SJSA1 (cell line): ENCODE data around the gene UNC5C. TPM values are rescaled to one million over a fixed set of nuclear protein-coding genes. Genes with fewer than 3 reads are reported as not detected.
A peak's percentile ranks its signal among the peaks of the same experiment; 100 is the strongest.

Experiments used
- DNase-seq, 2 experiments: peaks; one replicate each; pipeline ENCODE4 v3.0.0-alpha.2; 2015 to 2020; ENCODE audit warnings: low spot score in 2 of 2, low read depth in 1 of 2
- H3K27ac ChIP-seq: fragments of 250-450 bp; sonication (Bioruptor Pico); 2 replicates; pipeline ENCODE4 v1.5.1; 2020; ENCODE audit warnings: mild to moderate bottlenecking, moderate library complexity
- H3K27me3 ChIP-seq: fragments of 250-450 bp; sonication (Bioruptor Pico); replicated peaks from 2 replicates; pipeline ENCODE4 v1.5.1; 2020; ENCODE audit warnings: mild to moderate bottlenecking, moderate library complexity
- H3K36me3 ChIP-seq: fragments of 250-450 bp; sonication (Bioruptor Pico); 2 replicates; pipeline ENCODE4 v1.5.1; 2020; ENCODE audit warnings: mild to moderate bottlenecking
- H3K4me1 ChIP-seq: fragments of 250-450 bp; sonication (Bioruptor Pico); replicated peaks from 2 replicates; pipeline ENCODE4 v1.6.1; 2021; ENCODE audit warnings: mild to moderate bottlenecking
- H3K4me3 ChIP-seq: fragments of 250-450 bp; sonication (Bioruptor Pico); 2 replicates; pipeline ENCODE4 v1.5.1; 2020; ENCODE audit warnings: mild to moderate bottlenecking
- H3K9me3 ChIP-seq: fragments of 250-450 bp; sonication (Bioruptor Pico); replicated peaks from 2 replicates; pipeline ENCODE4 v1.5.1; 2020; ENCODE audit warnings: mild to moderate bottlenecking
- total RNA-seq: library from RNA; depleted of rRNA; stranded (reverse); fragments of >200 nt; shearing (Covaris generic); gene quantifications from 2 replicates; pipeline ENCODE4 v1.2.3, GENCODE V29; 2014

UNC5C gene
- total RNA-seq, 1 experiment from 2014 or later, result 0.03 TPM

DNA sequence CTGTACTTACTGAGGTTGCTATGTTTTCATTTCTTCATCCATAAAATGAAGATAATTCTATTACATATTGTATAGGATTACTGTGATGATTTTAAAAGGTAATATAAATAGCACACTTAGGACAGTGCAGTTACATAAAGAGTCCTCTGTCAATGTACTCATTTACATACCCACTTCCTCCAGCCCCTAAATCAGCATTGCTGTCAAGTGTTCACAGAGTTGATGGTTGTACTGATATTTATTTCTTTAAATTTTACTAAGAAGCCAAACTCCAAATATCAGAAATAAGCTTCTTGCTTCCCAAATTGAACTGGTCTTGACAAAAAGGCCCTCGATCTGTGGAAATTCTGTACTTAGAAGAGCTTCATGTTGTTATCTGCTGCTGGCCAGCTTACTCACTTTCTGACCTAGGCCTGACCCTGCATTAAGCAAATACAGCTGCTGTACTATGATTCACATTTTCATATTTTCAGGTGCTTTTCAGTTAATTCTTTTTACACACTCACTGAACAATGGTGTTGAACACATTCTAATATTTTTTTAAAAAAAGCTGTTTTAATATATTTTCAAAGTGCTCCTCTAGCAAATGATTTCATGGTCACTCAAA, 259.6 kb downstream of the UNC5C start:
- H3K27ac ChIP-seq, result no peak overlapping the region
- H3K9me3 ChIP-seq, result no peaks in the 10 kb centered on the region; the same call in 1 of the 2 replicates
- H3K27me3 ChIP-seq, result no peaks in the 10 kb centered on the region
- H3K36me3 ChIP-seq, result no peaks in the 10 kb centered on the region
- H3K4me1 ChIP-seq, result peaks cover 14% of the 10 kb centered on the region; the same call in 1 of the 2 replicates
- no peak overlapping the region for H3K4me3 ChIP-seq
- DNase-seq, result no peak

DNA sequence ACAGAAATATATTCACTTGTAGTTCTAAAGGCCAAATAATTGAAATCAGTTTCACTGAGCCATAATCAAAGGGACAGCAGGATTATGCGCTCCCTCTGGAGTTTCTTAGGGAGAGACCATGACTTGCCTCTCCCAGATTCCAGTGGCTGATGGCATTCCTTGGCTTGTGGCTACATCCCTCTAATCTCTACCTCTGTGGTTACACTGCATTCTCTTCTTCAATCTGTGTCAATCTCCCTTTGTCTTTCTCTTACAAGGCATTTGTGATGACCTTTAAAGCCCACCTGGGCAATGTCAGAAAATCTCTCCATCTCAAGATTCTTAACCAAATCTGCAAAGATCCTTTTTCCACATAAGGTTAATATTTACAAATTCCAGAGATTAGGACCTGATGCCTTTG, 260.2 kb downstream of the UNC5C start:
- no peak overlapping the region for H3K27ac ChIP-seq
- no peaks in the 10 kb centered on the region for H3K36me3 ChIP-seq
- H3K4me1 ChIP-seq, result peaks cover 13% of the 10 kb centered on the region; the same call in 1 of the 2 replicates
- no peak for DNase-seq
- H3K9me3 ChIP-seq, result no peaks in the 10 kb centered on the region; the same call in 1 of the 2 replicates
- H3K4me3 ChIP-seq, result no peak overlapping the region
- no peaks in the 10 kb centered on the region for H3K27me3 ChIP-seq

DNA sequence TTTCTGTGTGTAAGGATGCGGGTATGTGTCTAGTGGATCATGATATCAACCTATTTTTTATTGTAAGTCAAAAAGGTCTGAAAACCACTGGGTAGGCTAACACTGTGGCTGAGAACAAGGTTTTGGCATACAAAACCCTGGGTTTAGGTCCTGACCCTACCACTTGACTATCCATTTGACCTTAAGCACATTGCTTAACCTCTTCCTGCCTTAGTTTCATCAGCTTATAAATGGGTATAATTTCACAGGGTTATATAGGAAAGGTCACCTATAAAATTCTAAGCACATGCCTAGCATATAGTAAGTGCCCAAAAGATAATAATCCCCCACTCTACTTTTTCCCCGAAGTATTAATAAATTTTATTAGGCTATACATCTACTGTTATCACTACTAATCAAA, 263.0 kb downstream of the UNC5C start:
- Histone ChIP-seq H3K27me3 (no peaks in the 10 kb centered on the region), H3K36me3 (no peaks in the 10 kb centered on the region), H3K9me3 (no peaks in the 10 kb centered on the region; the same call in 1 of the 2 replicates), H3K27ac (no peak overlapping the region), H3K4me3 (no peak overlapping the region), H3K4me1 (0 out of 2 replicates have a peak, but pooled peaks cover 3% of the 10 kb centered on the region)
- DNase-seq, result no peak

DNA sequence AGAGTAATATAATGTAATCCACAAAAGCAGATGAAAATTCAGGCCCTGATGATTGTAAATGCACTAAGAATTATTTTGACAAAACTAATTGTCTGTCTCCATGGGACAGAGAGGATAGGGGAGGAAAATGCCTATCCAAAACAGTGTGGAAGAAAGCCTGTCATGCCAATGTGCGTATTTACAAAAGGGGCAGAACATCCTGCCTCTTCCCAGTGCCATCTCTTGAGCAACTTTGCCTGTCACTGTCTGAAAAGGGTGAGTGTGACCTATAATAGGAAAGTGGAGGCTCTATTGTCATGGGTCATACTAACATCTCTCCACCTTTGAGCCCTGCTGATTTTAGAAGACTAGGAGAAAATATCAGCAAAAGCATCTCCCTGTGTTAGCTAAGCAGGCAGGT, 264.1 kb downstream of the UNC5C start:
- 0 out of 2 replicates have a peak, but pooled peaks cover 3% of the 10 kb centered on the region for H3K4me1 ChIP-seq
- no peaks in the 10 kb centered on the region for H3K27me3 ChIP-seq
- no peak for DNase-seq
- H3K27ac ChIP-seq, result no peak overlapping the region
- H3K4me3 ChIP-seq, result no peak overlapping the region
- no peaks in the 10 kb centered on the region for H3K36me3 ChIP-seq
- H3K9me3 ChIP-seq, result no peaks in the 10 kb centered on the region; the same call in 1 of the 2 replicates

DNA sequence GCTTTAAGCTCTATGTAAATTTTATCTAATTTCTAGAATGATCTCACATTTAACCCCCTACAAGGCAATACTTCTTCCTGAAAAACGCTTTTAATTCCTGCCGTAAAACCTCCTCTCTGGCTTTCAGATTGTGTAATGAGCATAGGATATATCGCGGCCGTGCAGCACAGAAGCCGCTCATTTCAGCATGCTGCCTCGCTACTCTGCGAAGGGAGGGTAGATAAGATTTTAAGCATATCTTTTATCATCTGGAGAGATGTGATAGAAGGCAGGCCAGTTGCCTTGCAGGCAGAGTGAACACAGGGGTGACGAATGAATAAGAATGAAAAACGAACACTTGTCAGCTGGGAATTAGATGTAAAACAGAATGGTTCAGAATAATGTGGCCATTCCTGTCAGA, 265.5 kb downstream of the UNC5C start:
- Histone ChIP-seq H3K4me1 (no peaks in the 10 kb centered on the region), H3K4me3 (no peak overlapping the region), H3K36me3 (no peaks in the 10 kb centered on the region), H3K27me3 (no peaks in the 10 kb centered on the region), H3K9me3 (no peaks in the 10 kb centered on the region), H3K27ac (no peak overlapping the region)
- no peak for DNase-seq

DNA sequence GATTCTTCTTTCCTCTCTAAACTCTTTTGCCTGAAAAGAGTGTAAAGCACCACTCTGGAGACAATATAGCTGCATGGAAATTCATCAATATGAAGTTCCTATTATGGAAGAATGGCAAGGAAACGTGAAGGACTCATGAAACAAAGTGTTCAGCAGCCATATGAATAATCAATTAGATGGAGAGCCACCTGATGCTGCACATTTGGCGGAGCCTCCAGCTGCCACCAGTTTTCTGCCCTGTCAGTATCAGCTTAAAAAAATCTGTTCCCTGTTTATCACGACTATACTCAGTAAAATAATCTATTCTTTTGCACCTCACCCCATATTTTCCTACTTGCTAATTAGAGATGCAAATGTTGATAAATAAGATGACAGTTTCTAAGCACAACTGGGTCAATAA, 276.0 kb downstream of the UNC5C start:
- H3K27me3 ChIP-seq, result no peaks in the 10 kb centered on the region
- H3K36me3 ChIP-seq, result no peaks in the 10 kb centered on the region
- no peak for DNase-seq
- H3K9me3 ChIP-seq, result no peaks in the 10 kb centered on the region
- H3K27ac ChIP-seq, result no peak overlapping the region
- H3K4me3 ChIP-seq, result no peak overlapping the region
- peaks cover 18% of the 10 kb centered on the region for H3K4me1 ChIP-seq

DNA sequence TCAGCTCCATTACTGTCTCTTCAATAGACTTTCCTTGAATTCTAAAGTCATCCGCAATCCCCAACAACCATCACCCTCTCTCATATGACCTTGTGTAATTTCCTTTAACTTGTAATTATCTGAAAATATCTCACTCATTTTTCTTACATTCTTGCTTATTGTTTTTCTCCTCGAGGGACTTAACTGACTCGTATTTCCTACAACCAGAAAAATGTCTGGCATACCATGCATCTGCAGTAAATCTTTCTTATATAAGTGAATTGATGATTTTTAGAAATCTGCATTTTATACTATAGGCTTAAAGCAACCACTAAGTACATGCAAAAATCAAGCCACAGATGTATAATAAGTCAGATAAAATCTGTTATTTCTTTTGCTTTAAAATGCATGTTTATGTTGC, 276.7 kb downstream of the UNC5C start:
- no peaks in the 10 kb centered on the region for H3K9me3 ChIP-seq
- peaks cover 25% of the 10 kb centered on the region for H3K4me1 ChIP-seq
- no peak overlapping the region for H3K4me3 ChIP-seq
- no peak overlapping the region for H3K27ac ChIP-seq
- H3K27me3 ChIP-seq, result no peaks in the 10 kb centered on the region
- no peaks in the 10 kb centered on the region for H3K36me3 ChIP-seq
- no peak for DNase-seq

DNA sequence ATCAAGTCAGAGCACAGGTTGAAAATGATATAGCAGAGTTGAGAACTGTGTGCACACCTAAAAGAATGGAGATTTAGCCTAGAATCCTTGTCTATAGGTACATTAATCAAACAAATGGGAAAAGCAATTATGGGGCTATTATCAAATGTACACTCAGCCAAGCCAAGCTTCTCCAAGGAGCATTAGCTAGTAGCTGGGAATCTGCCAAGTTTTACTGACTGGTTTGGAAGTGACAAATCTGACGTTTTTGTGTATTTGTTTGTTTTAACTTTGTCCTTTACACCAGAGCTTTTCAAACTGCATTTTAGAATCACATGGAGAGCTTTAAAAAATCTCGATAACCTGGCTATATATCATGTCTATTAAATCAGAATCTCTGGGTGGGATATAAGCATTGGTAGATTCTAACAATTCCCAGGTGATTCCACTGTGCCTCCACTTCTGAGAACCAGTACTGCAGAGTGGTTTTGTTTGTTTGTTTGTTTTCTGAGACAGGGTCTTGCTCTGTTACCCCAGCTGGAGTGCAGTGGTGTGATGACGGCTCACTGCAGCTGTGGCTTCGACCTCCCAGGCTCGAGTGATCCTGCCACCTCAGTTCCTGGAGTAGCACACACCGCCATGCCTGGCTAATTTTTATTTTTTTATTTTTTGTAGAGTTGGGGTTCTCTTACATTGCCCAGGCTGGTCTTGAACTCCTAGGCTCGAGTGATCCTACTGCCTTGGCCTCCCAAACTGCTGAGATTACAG, 279.8 kb downstream of the UNC5C start:
- Histone ChIP-seq H3K9me3 (no peaks in the 10 kb centered on the region), H3K27me3 (no peaks in the 10 kb centered on the region), H3K36me3 (no peaks in the 10 kb centered on the region), H3K4me1 (peaks cover 34% of the 10 kb centered on the region), H3K4me3 (no peak overlapping the region), H3K27ac (peak overlapping the region; percentile 63; the same call in 1 of the 2 replicates)
- peak in 1 of 2 experiments; percentile 20 for DNase-seq

DNA sequence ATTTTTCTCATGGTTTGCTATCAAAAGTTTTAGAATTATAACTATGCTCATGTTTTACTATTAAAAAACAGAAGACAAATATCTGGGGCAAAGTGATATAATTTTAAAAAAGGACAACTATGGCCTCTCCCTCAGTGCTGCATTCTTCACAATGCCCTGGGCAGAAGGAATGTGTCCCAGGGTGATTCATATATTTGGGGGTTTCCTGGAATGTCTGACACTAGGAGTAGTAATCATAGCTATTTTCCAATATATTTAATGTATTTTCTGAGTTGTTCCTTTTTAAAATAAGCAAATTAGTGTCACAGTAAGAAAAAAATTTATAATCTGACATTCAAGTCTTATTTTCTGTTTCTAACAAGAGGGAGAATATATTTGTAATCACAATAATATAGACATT, 281.7 kb downstream of the UNC5C start:
- peaks cover 34% of the 10 kb centered on the region for H3K4me1 ChIP-seq
- no peaks in the 10 kb centered on the region for H3K36me3 ChIP-seq
- H3K9me3 ChIP-seq, result no peaks in the 10 kb centered on the region
- DNase-seq, result peak; percentile 57 to 74
- H3K27me3 ChIP-seq, result no peaks in the 10 kb centered on the region
- no peak overlapping the region for H3K4me3 ChIP-seq
- peak overlapping the region; percentile 63 for H3K27ac ChIP-seq

DNA sequence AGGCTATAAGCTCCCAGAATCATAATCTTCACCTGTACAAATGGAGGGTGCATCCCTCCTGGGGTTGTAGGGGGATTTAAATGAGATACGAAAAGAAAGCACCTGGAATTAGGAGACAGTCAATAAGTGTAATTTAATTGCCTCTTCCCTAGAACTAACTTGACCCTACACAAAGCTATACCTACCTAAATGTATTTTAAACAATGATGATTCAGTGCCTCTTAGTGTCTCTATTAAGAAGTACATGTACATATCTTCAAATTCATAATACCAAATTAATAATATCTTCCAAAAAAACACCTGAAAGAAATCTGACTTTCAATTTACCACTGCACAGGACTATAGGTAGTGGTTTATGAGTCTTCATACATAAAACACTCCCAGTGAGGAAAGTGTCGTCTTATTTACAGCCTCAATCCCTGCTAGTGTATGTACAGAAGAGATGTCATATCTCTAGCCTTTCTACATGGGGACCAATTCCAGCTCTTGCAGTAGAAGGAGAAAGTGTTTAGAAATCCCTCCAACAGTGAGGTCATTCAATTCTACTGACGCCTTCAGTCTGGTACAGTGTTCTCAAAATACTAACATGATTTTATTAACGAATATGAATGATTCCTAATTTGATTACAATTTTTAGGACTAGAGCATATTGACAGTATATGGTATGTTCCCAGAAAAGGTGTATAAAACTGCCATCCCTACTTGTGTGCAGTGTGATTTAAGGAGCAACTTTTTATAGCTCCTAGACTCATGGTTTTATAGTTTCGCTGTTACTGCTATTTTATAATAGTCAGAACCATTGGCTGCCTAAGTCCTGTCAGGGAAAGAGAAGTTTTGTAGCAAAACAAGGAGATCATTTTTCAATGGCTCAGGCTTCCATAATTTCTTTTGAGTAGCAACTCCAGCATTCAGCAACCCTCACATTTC, 282.7 kb downstream of the UNC5C start:
- DNase-seq, result no peak
- no peaks in the 10 kb centered on the region for H3K9me3 ChIP-seq
- no peak overlapping the region for H3K4me3 ChIP-seq
- no peaks in the 10 kb centered on the region for H3K27me3 ChIP-seq
- peak overlapping the region; percentile 63 for H3K27ac ChIP-seq
- H3K4me1 ChIP-seq, result peaks cover 31% of the 10 kb centered on the region
- no peaks in the 10 kb centered on the region for H3K36me3 ChIP-seq

DNA sequence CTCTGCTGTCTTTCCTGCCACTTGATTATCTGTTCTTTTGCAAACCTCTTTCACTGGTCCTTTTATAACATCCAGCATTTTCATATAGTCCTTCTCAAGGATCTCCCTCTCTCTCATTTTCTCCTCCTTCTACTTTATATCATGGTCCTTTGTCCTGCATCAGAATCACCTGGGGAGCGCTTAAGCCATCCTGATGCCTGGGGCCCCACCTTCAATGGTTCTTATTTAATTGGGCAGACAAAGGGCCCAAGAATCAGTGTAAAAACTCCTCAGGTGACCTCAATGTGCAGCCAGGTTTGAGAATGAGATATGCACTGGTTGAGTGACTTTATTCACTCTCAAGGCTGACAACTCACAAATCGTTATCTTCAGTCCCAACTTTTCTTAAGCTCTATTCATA, 283.9 kb downstream of the UNC5C start:
- H3K27me3 ChIP-seq, result no peaks in the 10 kb centered on the region
- no peak overlapping the region for H3K27ac ChIP-seq
- no peak for DNase-seq
- H3K36me3 ChIP-seq, result no peaks in the 10 kb centered on the region
- no peak overlapping the region for H3K4me3 ChIP-seq
- peaks cover 31% of the 10 kb centered on the region for H3K4me1 ChIP-seq
- no peaks in the 10 kb centered on the region for H3K9me3 ChIP-seq

DNA sequence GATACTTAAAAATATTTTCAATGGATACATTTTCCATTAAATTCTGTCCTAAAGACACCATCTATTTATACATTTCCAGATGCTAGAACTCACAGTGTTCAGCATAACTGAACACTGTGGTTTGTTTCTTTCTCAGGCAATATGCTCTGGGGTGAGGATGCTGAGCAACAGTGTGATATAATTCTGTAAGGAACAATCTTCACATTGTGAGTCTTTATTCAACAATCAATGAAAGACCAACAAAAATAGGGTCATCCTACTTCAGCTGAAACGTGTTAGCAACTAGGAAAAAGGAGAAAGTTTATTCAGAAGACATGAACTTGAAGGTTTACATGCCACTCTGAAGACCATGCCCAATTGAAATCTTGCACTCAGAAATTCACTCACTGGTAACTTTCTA, 284.8 kb downstream of the UNC5C start:
- H3K4me3 ChIP-seq, result no peak overlapping the region
- no peaks in the 10 kb centered on the region for H3K27me3 ChIP-seq
- no peaks in the 10 kb centered on the region for H3K9me3 ChIP-seq
- H3K27ac ChIP-seq, result no peak overlapping the region
- peaks cover 28% of the 10 kb centered on the region for H3K4me1 ChIP-seq
- no peaks in the 10 kb centered on the region for H3K36me3 ChIP-seq
- DNase-seq, result no peak

DNA sequence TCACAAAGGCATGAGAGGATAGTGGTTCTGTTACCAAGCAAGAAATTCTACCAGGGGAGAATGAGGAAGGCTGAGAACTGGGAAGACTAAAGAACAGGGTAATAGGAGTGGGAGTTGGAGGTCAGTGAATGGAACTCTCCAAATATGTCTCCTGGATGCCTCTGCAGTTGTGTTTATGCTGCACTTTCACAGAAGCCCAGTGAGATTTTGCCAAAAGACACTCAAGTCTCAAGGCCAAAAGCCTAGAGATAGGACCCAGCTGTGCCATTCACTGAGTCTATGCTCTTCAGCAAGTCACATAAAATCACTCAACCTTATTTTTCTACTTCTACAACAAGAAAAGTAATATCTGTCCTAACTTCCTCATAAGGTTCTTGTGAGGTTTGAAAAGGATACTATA, 285.4 kb downstream of the UNC5C start:
- Histone ChIP-seq H3K4me1 (peaks cover 22% of the 10 kb centered on the region), H3K36me3 (no peaks in the 10 kb centered on the region), H3K4me3 (no peak overlapping the region), H3K27me3 (no peaks in the 10 kb centered on the region), H3K9me3 (no peaks in the 10 kb centered on the region), H3K27ac (no peak overlapping the region)
- DNase-seq, result no peak
